Kasumi-1 (cell line): Measurements from ENCODE around the gene FUBP3.

Experiments used
- DNase-seq, 2 experiments: peaks; one replicate each; lab custom pipeline; 2025; lab: John Stamatoyannopoulos, UW

Gene FUBP3

GRCh38 chr9:130607640-130608420 is 28.5 kb downstream of the FUBP3 start:
- no peak for DNase-seq

- no peak for DNase-seq
Observed at GRCh38 chr9:130608554-130609134, 29.3 kb downstream of the FUBP3 start.

- no peak for DNase-seq
Observed at GRCh38 chr9:130609163-130609562, 29.8 kb downstream of the FUBP3 start.

GRCh38 chr9:130610862-130611707 is 31.7 kb downstream of the FUBP3 start:
- no peak for DNase-seq

GRCh38 chr9:130616451-130616850 is 37.1 kb downstream of the FUBP3 start:
- DNase-seq: no peak

GRCh38 chr9:130623466-130623865 is 44.1 kb downstream of the FUBP3 start:
- DNase-seq: no peak

- DNase-seq: no peak
Observed at GRCh38 chr9:130624154-130624553, 44.8 kb downstream of the FUBP3 start.

GRCh38 chr9:130626249-130626996 is 47.0 kb downstream of the FUBP3 start:
- no peak for DNase-seq

GRCh38 chr9:130627051-130627450 is 47.7 kb downstream of the FUBP3 start:
- DNase-seq: no peak

GRCh38 chr9:130627896-130628792 is 48.8 kb downstream of the FUBP3 start:
- no peak for DNase-seq

- no peak for DNase-seq
Observed at GRCh38 chr9:130629443-130630070, 50.2 kb downstream of the FUBP3 start.

- DNase-seq: no peak
Observed at GRCh38 chr9:130630071-130630450, 50.7 kb downstream of the FUBP3 start.

GRCh38 chr9:130630506-130631330 is 51.3 kb downstream of the FUBP3 start:
- DNase-seq: no peak

GRCh38 chr9:130631331-130632080 is 52.1 kb downstream of the FUBP3 start:
- DNase-seq: no peak

GRCh38 chr9:130632081-130632710 is 52.8 kb downstream of the FUBP3 start:
- DNase-seq: no peak

GRCh38 chr9:130632841-130633240 is 53.5 kb downstream of the FUBP3 start:
- DNase-seq: no peak

- no peak for DNase-seq
Observed at GRCh38 chr9:130633336-130634190, 54.2 kb downstream of the FUBP3 start.
